Endothelial cell of coronary artery (primary cell): ENCODE data around the gene SMARCD1. TPM values are rescaled to one million over a fixed set of nuclear protein-coding genes. Genes with fewer than 3 reads are reported as not detected.

ENCODE experiments used
- total RNA-seq: library from RNA; depleted of rRNA; stranded (reverse); fragments of >200 nt; gene quantifications from 2 replicates; pipeline ENCODE4 v1.2.3, GENCODE V29; 2014

The SMARCD1 gene
- total RNA-seq = 43.6 and 45.5 TPM in 2 replicates

GRCh38 chr12:50084775-50085614 is at the start of gene SMARCD1:
TSS of gene SMARCD1 (plus strand) at chr12:50085342. CDS start at chr12:50085370, 28 bp downstream.

GRCh38 chr12:50057000-50057841 is 27.9 kb upstream of the SMARCD1 start, which contains the start of gene ASIC1:
TSS of gene ASIC1 (plus strand) at chr12:50057596. CDS start at chr12:50058767, 1,171 bp downstream.

GRCh38 chr12:50103767-50104321 is 18.7 kb downstream of the SMARCD1 start, which contains the start of gene GPD1:
TSS of gene GPD1 (plus strand) at chr12:50104008. CDS start at chr12:50104051, 43 bp downstream.

GRCh38 chr12:50111693-50112455 is 26.7 kb downstream of the SMARCD1 start, which contains the start of gene COX14:
TSS of gene COX14 (plus strand) at chr12:50112236. CDS start at chr12:50120044, 7,808 bp downstream.

Other genes with a start within 250 kb of the SMARCD1 start
- gene BCDIN3D, start 242.2 kb upstream of the SMARCD1 start, total RNA-seq = 1.7 and 2.7 TPM in 2 replicates
- gene FAIM2, start 181.4 kb upstream of the SMARCD1 start, total RNA-seq = under 0.01 TPM in 1 of 2 replicates, not detected in the other
- gene AQP2, start 134.6 kb upstream of the SMARCD1 start, total RNA-seq = not detected in 2 replicates
- 0.09 and 1.8 TPM in 2 replicates for gene AQP5, start 123.5 kb upstream of the SMARCD1 start, total RNA-seq
- 0.09 TPM in 1 of 2 replicates, not detected in the other for gene AQP6, start 112.4 kb upstream of the SMARCD1 start, total RNA-seq
- 29.2 and 54.1 TPM in 2 replicates for gene RACGAP1, start 59.8 kb upstream of the SMARCD1 start, total RNA-seq
- 0.36 and 1.0 TPM in 2 replicates for gene ASIC1, start 27.7 kb upstream of the SMARCD1 start, total RNA-seq
- not detected in 2 replicates for gene GPD1, start 18.7 kb downstream of the SMARCD1 start, total RNA-seq
- gene COX14, start 26.9 kb downstream of the SMARCD1 start, total RNA-seq = 39.0 and 43.8 TPM in 2 replicates
- gene CERS5, start 82.0 kb downstream of the SMARCD1 start, total RNA-seq = 36.0 and 56.7 TPM in 2 replicates
- gene LIMA1, start 198.2 kb downstream of the SMARCD1 start, total RNA-seq = 50.3 and 93.5 TPM in 2 replicates